BJ (cell line): ENCODE measurements around the gene CD300LG. TPM values are rescaled to one million over a fixed set of nuclear protein-coding genes. Genes with fewer than 3 reads are reported as not detected.

Experiments used
- CTCF ChIA-PET: fragments of 350-600 bp; formaldehyde crosslinking; extraction: SDS; loops from one replicate; lab custom pipeline; 2021; ENCODE audit warnings: antibody characterized with exemption, inconsistent platforms; lab: Yijun Ruan, JAX
- POLR2A ChIA-PET: fragments of 300-600 bp; sonication (Branson Sonifier 250); formaldehyde crosslinking; extraction: SDS; loops from one replicate; lab custom pipeline; 2021; ENCODE audit warnings: antibody characterized with exemption; lab: Charles Lee
- DNase-seq: peaks from one replicate; pipeline ENCODE4 v3.0.0-alpha.2; 2011; ENCODE audit warnings: low read depth
- H3K27me3 ChIP-seq: 2 replicates; pipeline ENCODE4 v1.6.0; 2011; ENCODE audit warnings: low read length; ENCODE audit not compliant: control insufficient read depth, insufficient read depth
- H3K36me3 ChIP-seq: 2 replicates; pipeline ENCODE4 v1.5.1; 2011; ENCODE audit warnings: low read length; ENCODE audit not compliant: control insufficient read depth, insufficient read depth
- H3K4me3 ChIP-seq: 2 replicates; pipeline ENCODE4 v1.5.1; 2011; ENCODE audit warnings: low read depth, mild to moderate bottlenecking, control low read depth, low read length
- polyA plus RNA-seq: library from polyadenylated mRNA; depleted of rRNA; stranded (reverse); fragments of >200 nt; gene quantifications from 2 replicates; pipeline ENCODE4 v1.2.3, GENCODE V29; 2011
- TF ChIP-seq, protein P1 (sequence below): IDR thresholded peaks from 2 replicates; pipeline ENCODE4 v1.5.1; 2011; ENCODE audit warnings: low read depth, mild to moderate bottlenecking, control low read depth, inconsistent platforms, low read length, moderate library complexity; ENCODE audit not compliant: insufficient read depth

CD300LG gene
- polyA plus RNA-seq, 1 experiment: not detected

DNA sequence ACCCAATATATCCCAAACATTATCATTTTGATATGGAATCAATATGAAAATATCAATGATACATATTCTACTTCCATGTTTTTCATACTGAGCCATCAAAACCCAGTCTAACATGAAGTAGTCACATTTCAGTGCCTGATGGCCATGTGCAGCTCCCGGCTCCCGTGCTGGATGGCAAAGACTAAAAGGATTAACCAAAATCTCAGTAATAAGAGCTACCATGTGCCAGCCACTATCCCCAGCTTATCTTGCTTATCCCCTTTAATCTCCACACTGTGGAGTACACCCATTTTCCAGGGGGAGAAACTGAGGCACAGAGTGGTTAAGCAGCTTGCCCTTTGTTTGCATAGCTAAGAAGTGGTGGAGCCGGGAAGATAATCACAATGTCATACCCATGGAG, 9.2 kb downstream of the CD300LG start:
- TF ChIP-seq, protein P1, sequence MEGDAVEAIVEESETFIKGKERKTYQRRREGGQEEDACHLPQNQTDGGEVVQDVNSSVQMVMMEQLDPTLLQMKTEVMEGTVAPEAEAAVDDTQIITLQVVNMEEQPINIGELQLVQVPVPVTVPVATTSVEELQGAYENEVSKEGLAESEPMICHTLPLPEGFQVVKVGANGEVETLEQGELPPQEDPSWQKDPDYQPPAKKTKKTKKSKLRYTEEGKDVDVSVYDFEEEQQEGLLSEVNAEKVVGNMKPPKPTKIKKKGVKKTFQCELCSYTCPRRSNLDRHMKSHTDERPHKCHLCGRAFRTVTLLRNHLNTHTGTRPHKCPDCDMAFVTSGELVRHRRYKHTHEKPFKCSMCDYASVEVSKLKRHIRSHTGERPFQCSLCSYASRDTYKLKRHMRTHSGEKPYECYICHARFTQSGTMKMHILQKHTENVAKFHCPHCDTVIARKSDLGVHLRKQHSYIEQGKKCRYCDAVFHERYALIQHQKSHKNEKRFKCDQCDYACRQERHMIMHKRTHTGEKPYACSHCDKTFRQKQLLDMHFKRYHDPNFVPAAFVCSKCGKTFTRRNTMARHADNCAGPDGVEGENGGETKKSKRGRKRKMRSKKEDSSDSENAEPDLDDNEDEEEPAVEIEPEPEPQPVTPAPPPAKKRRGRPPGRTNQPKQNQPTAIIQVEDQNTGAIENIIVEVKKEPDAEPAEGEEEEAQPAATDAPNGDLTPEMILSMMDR: no peak
- ChIA-PET POLR2A (no interaction called here), CTCF (interaction anchor here (1.0 to 9.1 kb wide), 6 partner anchors 10 to 88 kb away, joined by 3 to 63 read pairs (median 4); partner anchors contain the start of gene CD300LG)
- Histone ChIP-seq H3K36me3 (no peaks in the 10 kb centered on the region), H3K27me3 (peaks cover 46% of the 10 kb centered on the region), H3K4me3 (no peak overlapping the region)
- no peak for DNase-seq

DNA sequence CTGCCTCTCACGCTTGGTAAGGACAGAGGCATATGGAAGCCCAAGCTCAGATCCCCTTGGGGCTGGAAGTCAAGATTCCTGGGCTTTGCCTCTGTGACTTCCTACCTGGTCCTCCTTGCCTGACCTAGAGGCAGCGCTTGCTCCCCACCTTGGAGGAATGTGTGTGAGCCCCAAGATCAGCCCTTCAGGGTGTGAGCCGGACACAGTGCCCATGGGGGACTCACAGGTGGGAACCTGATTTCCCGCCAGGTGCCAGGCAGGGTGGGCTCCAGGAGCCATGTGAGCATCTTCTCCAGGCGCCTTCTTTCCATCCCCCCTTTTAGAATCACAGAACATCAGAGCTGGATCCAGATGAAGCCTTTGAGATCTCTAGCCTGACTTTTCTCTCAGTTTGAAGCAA, 10.2 kb downstream of the CD300LG start:
- CTCF ChIA-PET: interaction anchor here (0.6 to 9.1 kb wide), 3 partner anchors 11 to 1670 kb away, joined by 3 to 63 read pairs (median 3); partner anchors contain the start of gene CD300LG
- no peak for DNase-seq
- no peak overlapping the region for H3K4me3 ChIP-seq
- peaks cover 48% of the 10 kb centered on the region for H3K27me3 ChIP-seq
- POLR2A ChIA-PET: no interaction called here
- no peaks in the 10 kb centered on the region for H3K36me3 ChIP-seq
- TF ChIP-seq, protein P1: no peak

DNA sequence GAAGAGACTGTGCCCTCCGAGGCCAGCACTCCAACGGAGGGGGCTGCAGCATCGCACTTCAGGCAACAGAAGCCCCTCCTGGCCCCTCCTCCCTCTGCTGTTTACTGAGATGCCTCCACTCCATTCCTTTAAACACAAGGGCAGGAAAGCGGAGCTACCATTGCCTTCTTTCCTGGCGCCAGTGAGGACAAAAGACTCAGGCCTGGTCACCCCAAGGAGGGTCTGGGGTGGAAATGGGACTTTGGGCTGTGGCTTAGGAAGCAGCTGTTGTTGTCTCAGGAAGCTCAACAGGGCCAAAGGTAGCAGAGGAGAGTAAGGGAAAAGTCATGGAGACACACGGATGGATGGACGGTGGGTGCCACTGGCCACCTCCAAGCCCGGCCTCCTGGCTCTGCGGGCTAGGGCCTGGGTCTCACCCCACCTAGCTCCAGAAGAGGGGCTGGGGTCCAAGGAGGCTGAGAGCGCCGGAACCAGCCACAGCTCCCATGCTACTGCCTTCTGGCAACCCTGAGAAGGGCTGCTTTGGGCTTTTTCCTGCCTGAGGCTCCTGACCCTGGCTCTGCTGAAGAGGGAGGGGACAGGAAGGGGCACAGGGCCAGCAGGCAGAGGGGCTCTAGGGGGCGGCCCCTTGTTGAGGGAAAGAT, 11.1 kb downstream of the CD300LG start:
- POLR2A ChIA-PET: no interaction called here
- H3K4me3 ChIP-seq: no peak overlapping the region
- H3K27me3 ChIP-seq: peaks cover 44% of the 10 kb centered on the region
- CTCF ChIA-PET: interaction anchor here (0.6 to 9.1 kb wide), 2 partner anchors 12 to 1671 kb away, joined by 3 to 63 read pairs; partner anchors contain the start of gene CD300LG
- TF ChIP-seq, protein P1: no peak
- no peak for DNase-seq
- H3K36me3 ChIP-seq: no peaks in the 10 kb centered on the region

DNA sequence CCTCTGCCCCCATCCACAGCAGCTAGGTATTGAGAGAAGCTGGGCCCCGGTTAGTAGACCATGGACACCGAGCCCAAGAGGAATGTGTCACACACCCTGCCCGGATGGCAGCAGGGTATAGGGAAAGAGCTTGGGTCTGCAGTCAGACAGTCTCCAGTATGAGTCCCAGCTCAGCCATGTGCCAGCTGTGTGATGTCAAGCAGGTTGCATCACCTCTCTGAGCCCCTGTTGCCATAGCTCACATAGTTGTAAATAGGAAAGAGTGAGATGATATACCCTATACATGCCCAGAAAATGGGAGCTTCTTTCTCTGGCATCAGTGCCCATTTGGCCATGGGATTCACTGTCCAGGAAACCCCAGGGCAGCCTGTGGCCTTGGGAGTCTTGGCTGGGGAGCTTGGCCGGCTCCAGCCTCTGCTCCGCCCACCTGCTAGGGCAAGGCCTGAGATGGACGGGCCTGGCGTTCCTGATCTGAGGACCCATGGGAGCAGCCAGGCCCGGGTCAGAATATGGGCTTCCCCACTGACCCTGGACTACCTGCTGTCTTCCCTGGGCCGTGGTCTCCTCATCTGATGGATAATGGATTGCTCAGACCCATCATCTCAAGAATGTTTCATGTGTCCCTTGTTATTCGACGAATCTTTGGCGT, 13.2 kb downstream of the CD300LG start:
- ChIA-PET CTCF (interaction anchor here (1.0 to 9.1 kb wide), 3 partner anchors 14 to 283 kb away, joined by 3 to 63 read pairs (median 8); partner anchors contain the start of gene CD300LG), POLR2A (no interaction called here)
- no peak for DNase-seq
- no peaks in the 10 kb centered on the region for H3K36me3 ChIP-seq
- H3K27me3 ChIP-seq: peaks cover 36% of the 10 kb centered on the region
- no peak overlapping the region for H3K4me3 ChIP-seq
- TF ChIP-seq, protein P1: no peak

DNA sequence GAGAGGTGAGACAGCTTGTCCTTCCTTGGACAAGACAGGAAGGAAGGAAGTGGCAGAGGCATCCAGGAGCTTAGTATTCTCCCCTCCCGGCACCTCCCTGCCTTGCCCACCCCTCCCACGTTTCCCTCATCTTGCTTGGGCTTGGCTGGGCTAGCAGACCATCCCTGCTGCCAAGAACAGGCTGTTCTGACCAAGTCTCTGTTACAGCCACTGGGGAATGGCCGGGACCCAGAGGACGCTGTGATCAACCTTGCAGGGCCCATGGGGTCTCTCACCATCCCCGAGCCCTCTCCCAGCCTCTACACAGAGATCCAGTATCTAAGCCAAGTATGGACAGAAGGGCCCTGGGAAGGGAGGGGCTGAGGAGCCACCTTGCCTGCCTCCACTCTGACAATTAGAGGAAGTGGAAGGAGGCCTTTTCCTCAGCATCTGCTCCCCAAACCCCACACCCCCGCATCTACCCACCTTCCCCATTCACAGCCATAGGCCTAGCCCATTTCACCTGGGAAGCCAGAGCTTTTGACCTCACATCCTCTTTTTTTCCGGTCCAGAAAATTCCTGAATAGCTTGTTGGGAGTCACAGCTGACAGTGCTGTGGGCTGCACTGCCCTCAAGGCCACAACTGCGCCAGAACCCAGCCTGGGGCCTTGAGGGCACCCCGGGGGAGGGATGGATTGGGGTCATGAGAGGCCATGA, 14.1 kb downstream of the CD300LG start:
- CTCF ChIA-PET: interaction anchor here (0.6 to 9.1 kb wide), 3 partner anchors 8 to 94 kb away, joined by 3 to 63 read pairs (median 4); partner anchors contain the start of gene CD300LG

More for the DNA sequence above, 14.1 kb downstream of the CD300LG start:
- POLR2A ChIA-PET: no interaction called here
- Histone ChIP-seq H3K36me3 (no peaks in the 10 kb centered on the region), H3K27me3 (peaks cover 35% of the 10 kb centered on the region), H3K4me3 (no peak overlapping the region)
- TF ChIP-seq, protein P1: no peak
- DNase-seq: no peak
